ENCODE results near the gene STXBP2. TPM values are rescaled to one million over a fixed set of nuclear protein-coding genes. Genes with fewer than 3 reads are reported as not detected.

The STXBP2 gene
- total RNA-seq, 1 donor from 2014 or later, result 30.1 TPM

DNA sequence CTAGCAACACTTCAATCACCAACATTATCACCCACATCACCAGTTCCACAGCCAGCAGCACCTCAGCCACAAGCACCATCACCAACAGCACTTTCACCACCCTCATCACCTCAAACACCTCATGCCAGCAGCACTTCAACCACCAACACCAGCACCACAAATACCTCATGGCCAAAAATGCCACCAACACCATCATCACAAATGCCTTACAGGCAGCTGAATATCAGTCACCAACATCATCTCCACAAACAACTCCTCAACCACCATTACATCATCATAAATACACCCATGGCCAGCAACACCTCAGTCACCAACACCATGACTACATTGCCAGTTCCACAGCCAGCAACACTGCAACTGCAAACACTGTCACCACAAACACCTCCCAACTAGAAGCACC lies 54.6 kb downstream of the STXBP2 start:
- DNase-seq (ENCODE audit: low spot score) (no peak), ATAC-seq (no peak)
- intact Hi-C loops (cut with DNase I), result no loop called here

DNA sequence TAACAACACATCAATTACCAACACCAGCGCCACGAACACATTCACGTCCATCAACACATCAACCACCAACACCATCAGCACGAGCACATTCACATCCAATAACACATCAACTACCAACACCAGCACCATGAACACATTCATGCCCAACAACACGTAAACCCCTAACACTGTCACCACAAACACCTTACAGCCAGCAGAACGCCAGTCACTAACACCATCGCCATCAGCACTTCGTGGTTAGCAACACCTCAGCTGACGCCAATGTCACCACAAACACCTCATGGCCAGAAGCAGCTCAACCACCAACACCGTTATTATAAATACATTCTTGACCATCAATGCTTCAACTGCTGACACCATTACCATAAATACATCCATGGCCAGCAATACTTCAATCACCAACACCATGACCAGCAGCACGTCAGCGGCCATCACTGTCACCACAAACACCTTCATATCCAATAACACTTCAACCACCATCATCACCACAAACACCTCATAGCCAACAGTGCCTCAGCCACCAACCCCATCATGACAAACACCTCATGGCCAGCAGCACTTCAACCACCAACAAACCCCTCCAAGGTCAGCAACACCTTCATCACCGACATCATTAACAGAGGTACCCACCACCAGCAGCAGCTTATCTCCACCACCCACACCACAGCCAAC lies 55.6 kb downstream of the STXBP2 start:
- ATAC-seq (no peak), DNase-seq (ENCODE audit: low spot score) (no peak)
- intact Hi-C loops (cut with DNase I), result no loop called here

- no peak for DNase-seq (ENCODE audit: low spot score)
- no peak for ATAC-seq
- intact Hi-C loops (cut with DNase I), result no loop called here
Measured at GRCh38 chr19:7694499-7694898, 57.6 kb downstream of the STXBP2 start.

Small RNA genes lying within 50 kb of the gene (microRNA-seq; reads per million reads assigned to microRNA genes)
- not detected for gene MIR6792

Other genes starting within 250 kb of the STXBP2 start
- gene PEX11G, start 148.1 kb upstream of the STXBP2 start, total RNA-seq, result 4.7 TPM
- gene ZNF358, start 121.0 kb upstream of the STXBP2 start, total RNA-seq, result 47.6 TPM
- 35.3 TPM for gene MCOLN1, start 114.5 kb upstream of the STXBP2 start, total RNA-seq
- gene PNPLA6, start 101.4 kb upstream of the STXBP2 start, total RNA-seq, result 133 TPM
- not detected for gene CAMSAP3, start 41.2 kb upstream of the STXBP2 start, total RNA-seq
- gene XAB2, start 7.6 kb upstream of the STXBP2 start, total RNA-seq, result 34.0 TPM
- 95.1 TPM for gene PET100, start 7.3 kb upstream of the STXBP2 start, total RNA-seq
- gene PCP2, start 3.4 kb upstream of the STXBP2 start, total RNA-seq, result not detected
- 1.1 TPM for gene RETN, start 31.9 kb downstream of the STXBP2 start, total RNA-seq
- 2.6 TPM for gene MCEMP1, start 40.0 kb downstream of the STXBP2 start, total RNA-seq
- gene TRAPPC5, start 43.7 kb downstream of the STXBP2 start, total RNA-seq, result 58.0 TPM
- 3.7 TPM for gene FCER2, start 65.0 kb downstream of the STXBP2 start, total RNA-seq
- 2.8 TPM for gene CLEC4G, start 95.0 kb downstream of the STXBP2 start, total RNA-seq
- gene CD209, start 110.4 kb downstream of the STXBP2 start, total RNA-seq, result 20.1 TPM
- gene CLEC4M, start 126.1 kb downstream of the STXBP2 start, total RNA-seq, result not detected
- 14.2 TPM for gene EVI5L, start 193.1 kb downstream of the STXBP2 start, total RNA-seq
- gene PRR36, start 237.3 kb downstream of the STXBP2 start, total RNA-seq, result 0.09 TPM

Data from sciatic nerve (tissue), 2 donors.